ENCODE measurements around the gene FAM83C. TPM values are rescaled to one million over a fixed set of nuclear protein-coding genes. Genes with fewer than 3 reads are reported as not detected.

The FAM83C gene
- polyA plus RNA-seq, 2 of the 4 experiments (the other 2 are of a cell fraction): not detected

- no peak for FAIRE-seq
- POLR2A ChIA-PET: no interaction called here
- TF ChIP-seq BHLHE40 (IDR thresholded peaks at IDR 0.05; ENCODE audit: low read depth, low read length): no peak
- TF ChIP-seq EHMT2 (IDR thresholded peaks at IDR 0.05; ENCODE audit: low read depth): no peak
- TF ChIP-seq NPAS2 (CRISPR knock-in tag; IDR thresholded peaks at IDR 0.05; ENCODE audit: borderline replicate concordance): no peak
- no peak for TF ChIP-seq HOXA7 (CRISPR knock-in tag; IDR thresholded peaks at IDR 0.05)
- no peak for TF ChIP-seq MYC (IDR thresholded peaks at IDR 0.05; ENCODE audit: borderline replicate concordance, low read length)
- TF ChIP-seq CHD2 (IDR thresholded peaks at IDR 0.05; ENCODE audit: low read length, partially characterized antibody): no peak
- no peak for TF ChIP-seq ZC3H11A (IDR thresholded peaks at IDR 0.05)
- TF ChIP-seq POLR2AphosphoS2 (conservative IDR thresholded peaks at IDR 0.05; ENCODE audit: low read length): no peak
- H3K9me3 ChIP-seq: no peaks in the 10 kb centered on the region
- no peak overlapping the region for H3K27ac ChIP-seq
- H3K4me3 ChIP-seq: no peak overlapping the region
- WGBS (ENCODE audit: missing lambda C conversion rate): 84% methylated on average over 8 of the region's 8 CpGs
- DNase-seq (ENCODE audit: low read depth in 1 of 2, low spot score in 1 of 2): no peak
- ATAC-seq: no peak
- H3K4me2 ChIP-seq: no peak overlapping the region
- CTCF ChIA-PET: interaction anchor here (0.7 to 10.6 kb wide), 5 partner anchors 10 to 475 kb away, joined by 3 to 138 read pairs (median 4); no protein-coding TSS in a partner anchor
- peaks cover 4% of the 10 kb centered on the region; the same call in 1 of the 3 replicates for H3K4me1 ChIP-seq
Measured at GRCh38 chr20:35295674-35296073, 3.4 kb upstream of the FAM83C start.

GRCh38 chr20:35295058-35295457 is 2.8 kb upstream of the FAM83C start:
- CTCF ChIA-PET: interaction anchor here (0.8 to 10.6 kb wide), 4 partner anchors 11 to 152 kb away, joined by 4 to 138 read pairs (median 5); no protein-coding TSS in a partner anchor
- Histone ChIP-seq H3K4me2 (no peak overlapping the region), H3K4me3 (no peak overlapping the region), H3K9me3 (no peaks in the 10 kb centered on the region), H3K4me1 (peaks cover 4% of the 10 kb centered on the region; the same call in 1 of the 3 replicates), H3K27ac (no peak overlapping the region)
- POLR2A ChIA-PET: no interaction called here
- 64% methylated on average over 8 of the region's 8 CpGs for WGBS (ENCODE audit: missing lambda C conversion rate)
- DNase-seq (ENCODE audit: low read depth in 1 of 2, low spot score in 1 of 2) (no peak), ATAC-seq (no peak), FAIRE-seq (no peak)
- TF ChIP-seq CEBPB (IDR thresholded peaks at IDR 0.05): no peak
- TF ChIP-seq FOXS1 (CRISPR knock-in tag; IDR thresholded peaks at IDR 0.05): no peak
- TF ChIP-seq ZC3H11A (IDR thresholded peaks at IDR 0.05): no peak
- no peak for TF ChIP-seq MAFK (IDR thresholded peaks at IDR 0.05; ENCODE audit: partially characterized antibody)
- no peak for TF ChIP-seq PBX3 (IDR thresholded peaks at IDR 0.05)
- TF ChIP-seq HOXA7 (CRISPR knock-in tag; IDR thresholded peaks at IDR 0.05): no peak
- no peak for TF ChIP-seq BCL3 (IDR thresholded peaks at IDR 0.05)
- TF ChIP-seq EHF (CRISPR knock-in tag; IDR thresholded peaks at IDR 0.05): no peak
- no peak for TF ChIP-seq KDM1A (IDR thresholded peaks at IDR 0.05; ENCODE audit: low read depth)
- no peak for TF ChIP-seq NR3C1 (IDR thresholded peaks at IDR 0.05)
- TF ChIP-seq CBX2 (IDR thresholded peaks at IDR 0.05; ENCODE audit: borderline replicate concordance, low read depth): no peak
- TF ChIP-seq MAZ (IDR thresholded peaks at IDR 0.05; ENCODE audit: borderline replicate concordance, low read depth, low read length): no peak
- TF ChIP-seq NFE2L2 (conservative IDR thresholded peaks at IDR 0.05; ENCODE audit: low read length): no peak
- TF ChIP-seq E2F6 (IDR thresholded peaks at IDR 0.05; ENCODE audit: borderline replicate concordance, low read depth): no peak
- TF ChIP-seq CHD2 (IDR thresholded peaks at IDR 0.05; ENCODE audit: low read length, partially characterized antibody): no peak
- TF ChIP-seq HEYL (CRISPR knock-in tag; IDR thresholded peaks at IDR 0.05): no peak
- TF ChIP-seq SREBF2 (IDR thresholded peaks at IDR 0.05): no peak
- no peak for TF ChIP-seq POLR2A (IDR thresholded peaks at IDR 0.05; ENCODE audit: low read length)
- no peak for TF ChIP-seq SMC3 (IDR thresholded peaks at IDR 0.05)
- TF ChIP-seq CBX8 (IDR thresholded peaks at IDR 0.05): no peak

All from A549 (cell line).